ENCODE measurements around the gene MAFG.

Gene MAFG

DNA sequence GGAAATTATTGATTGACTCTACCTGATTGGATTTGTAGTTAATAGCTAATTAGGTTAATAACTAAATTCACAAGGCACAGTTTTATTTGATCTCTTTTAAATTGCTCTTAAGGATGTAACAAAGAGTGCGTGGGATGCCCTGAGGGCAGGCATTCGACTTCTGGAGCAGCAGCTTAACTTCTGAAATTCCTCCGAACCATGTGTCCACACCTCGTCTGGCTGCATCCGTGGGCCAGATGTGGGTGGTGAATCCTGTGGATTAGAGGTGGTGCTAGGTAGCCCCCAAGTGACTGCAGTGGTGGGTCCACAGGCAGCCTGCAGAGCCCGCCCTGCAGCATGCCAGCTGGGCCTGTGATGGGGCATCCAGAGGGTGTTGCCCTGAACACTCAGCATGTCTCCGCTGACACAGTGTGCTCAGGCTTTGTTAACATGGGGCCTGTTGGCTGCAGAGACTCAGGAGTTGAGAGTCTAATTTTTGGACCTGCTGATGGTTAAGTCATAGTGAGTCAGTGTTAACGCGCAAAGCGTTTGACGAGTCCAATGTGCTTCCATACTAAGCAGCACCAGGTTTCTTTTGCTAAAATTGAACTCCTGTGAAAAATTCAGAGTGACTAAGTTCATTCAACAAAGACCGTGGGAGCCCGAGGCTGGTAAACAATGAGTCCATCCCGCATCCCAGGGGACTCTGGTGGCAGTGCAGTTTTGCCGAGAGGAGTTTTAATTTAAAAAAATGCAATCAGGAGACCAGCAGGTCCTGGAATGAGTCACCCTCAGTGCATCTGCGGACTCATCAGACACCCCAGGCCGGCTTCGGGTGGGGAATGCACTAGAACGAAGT lies 29.3 kb downstream of the MAFG start:
- DNase-seq (ENCODE audit: low spot score) = peak; percentile 48

GRCh38 chr17:81895400-81895799 lies 32.1 kb downstream of the MAFG start:
- no peak for DNase-seq (ENCODE audit: low spot score)

DNA sequence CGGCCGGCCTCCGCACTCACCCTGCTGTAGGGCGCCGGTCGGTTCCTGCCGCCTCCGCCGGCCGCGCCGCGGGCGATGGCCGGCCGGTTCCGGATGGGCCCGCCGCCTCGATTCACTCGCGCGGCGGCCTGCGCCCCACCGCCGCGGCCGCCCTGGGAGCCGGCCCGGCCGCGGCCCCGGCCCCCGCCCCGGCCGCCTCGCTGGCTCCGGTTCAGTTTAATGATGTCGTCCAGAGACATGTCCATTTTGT lies 36.3 kb downstream of the MAFG start:
- no peak for DNase-seq (ENCODE audit: low spot score)

DNA sequence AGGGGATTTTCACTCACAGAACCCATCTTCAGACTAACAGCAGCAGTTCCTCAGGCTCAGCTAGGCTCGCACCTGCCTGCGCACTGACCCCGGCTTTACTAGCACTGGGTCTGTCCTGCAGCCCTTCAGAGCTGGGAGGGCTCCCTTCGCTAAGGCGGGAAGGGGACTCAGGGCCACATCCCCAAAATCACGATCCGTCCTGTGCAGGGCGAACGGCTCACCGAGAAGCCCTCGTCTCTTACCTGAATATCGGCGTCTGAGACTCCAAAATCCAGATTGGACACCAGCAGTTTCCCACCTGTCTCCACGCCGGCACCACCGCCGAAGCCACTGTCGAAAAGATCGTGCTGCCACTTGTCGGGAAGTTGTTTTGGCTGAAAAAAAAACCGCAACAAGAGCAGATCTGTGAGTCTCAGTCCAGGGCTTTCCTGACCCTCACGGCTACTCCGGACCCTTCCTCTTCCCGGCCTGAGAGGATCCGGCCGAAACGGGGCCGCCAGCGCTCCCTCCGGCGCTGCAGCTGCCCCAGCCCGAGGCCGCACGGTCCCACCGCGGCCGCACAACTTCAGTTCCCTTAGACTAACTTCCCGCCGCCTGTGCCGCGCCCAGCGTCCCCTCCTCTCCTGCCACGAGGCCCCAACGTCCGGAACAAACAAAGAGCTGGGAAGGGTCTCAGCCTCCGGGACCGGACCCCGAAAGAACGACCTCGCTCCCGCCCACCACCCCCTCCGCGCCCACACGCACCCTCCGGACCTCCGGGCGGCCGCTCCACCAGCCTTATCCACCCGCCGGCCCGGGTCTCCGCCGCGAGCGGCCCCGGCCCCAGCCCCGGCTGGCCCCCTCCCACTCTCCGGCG lies 36.9 kb downstream of the MAFG start:
- peak; percentile 1 for DNase-seq (ENCODE audit: low spot score)

DNA sequence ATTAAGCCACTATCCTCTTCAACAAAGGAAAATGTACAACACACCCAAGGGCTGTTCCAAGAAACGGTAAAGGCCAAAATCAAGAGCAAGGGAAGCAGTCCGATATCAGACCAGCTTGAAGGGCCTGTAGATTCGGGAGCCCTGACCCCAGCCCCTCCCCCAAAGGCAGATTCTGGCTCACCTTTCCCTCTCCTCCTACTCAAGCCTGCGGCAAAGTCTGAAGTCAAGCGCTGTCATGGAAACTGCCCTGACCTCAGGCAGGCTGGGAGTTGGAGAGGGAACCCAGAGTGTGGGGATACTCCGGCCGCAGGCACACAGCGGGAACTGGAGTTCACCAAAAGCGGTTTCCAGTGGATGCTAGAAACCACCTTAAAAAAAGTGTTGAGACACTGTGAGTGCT lies 37.9 kb downstream of the MAFG start:
- no peak for DNase-seq (ENCODE audit: low spot score)

GRCh38 chr17:81888988-81889595 lies 38.4 kb downstream of the MAFG start:
- peak; percentile 1 for DNase-seq (ENCODE audit: low spot score)

GRCh38 chr17:81888105-81888987 lies 39.2 kb downstream of the MAFG start:
- no peak for DNase-seq (ENCODE audit: low spot score)

DNA sequence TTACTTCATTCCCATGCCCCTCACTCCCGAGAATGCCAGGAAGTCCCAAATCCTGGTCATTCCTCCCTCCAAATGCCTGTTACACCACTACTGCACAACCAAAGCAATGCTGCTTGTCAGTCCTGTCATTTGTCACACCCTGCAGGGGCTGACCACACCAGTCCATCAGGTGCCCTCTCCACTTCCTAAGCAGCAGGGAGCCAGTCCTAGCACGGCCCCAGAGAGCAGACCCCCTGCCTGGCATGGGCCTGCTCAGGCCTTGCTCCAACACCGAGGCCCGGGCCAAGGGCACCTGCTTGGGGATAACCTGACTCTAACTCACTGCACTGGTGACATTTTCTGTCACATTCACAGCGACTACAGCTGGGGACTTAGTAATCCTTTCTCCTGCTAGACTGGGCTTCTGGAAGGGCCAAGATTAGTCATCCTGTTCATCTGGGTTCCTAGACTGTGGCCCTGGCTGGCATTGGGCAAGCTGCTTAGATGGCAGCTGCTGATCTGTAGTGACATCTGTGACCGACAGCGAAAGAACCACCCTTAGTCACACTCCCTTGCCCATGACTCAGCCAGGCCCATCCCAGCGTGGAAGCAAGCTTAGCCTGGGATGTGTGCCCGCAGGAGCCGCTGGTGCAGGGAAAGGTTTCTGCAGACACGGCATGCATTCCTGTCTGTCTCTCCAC lies 41.5 kb downstream of the MAFG start:
- DNase-seq (ENCODE audit: low spot score) = no peak

DNA sequence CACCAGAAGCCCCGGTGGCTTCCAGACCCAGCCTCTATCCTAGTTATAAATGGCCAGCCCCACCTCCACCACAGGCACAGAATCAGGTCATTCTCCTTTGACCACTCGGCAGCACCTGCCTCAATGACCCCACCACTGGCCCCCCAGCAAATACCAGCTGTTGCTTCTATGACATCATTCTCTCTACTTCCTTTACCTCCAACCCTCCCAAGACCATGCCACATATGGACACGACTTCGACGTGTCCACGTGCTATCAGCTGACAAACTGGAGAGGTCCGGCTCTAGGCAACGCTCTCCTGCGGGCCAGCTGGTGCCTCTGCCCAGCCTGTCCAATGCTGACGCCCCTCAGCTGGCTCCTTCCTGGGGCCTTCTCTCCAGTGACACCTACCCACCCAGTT lies 42.1 kb downstream of the MAFG start:
- DNase-seq (ENCODE audit: low spot score) = no peak

DNA sequence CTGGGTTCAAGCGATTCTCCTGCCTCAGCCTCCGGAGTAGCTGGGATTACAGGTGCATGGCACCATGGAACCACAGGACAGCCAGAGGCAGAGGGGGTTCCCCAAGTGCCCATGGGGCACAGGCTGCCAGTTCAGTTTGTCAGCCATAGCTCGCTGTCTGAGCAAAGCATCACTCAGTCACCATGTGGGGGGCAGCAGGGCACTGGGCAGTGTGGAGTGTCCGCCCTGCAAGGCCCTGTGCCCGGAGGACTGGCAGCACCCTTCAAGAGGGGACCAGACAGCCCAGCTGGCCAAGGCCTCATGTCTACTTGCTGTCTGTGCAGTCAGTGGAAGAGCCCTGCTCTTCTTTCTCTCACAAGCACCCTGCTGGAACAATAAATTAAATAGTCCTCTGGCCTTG lies 42.6 kb downstream of the MAFG start:
- DNase-seq (ENCODE audit: low spot score) = no peak

- DNase-seq (ENCODE audit: low spot score) = no peak
These were observed 43.0 kb downstream of the MAFG start for GRCh38 chr17:81884520-81884919.

GRCh38 chr17:81879121-81879520 lies 48.4 kb downstream of the MAFG start:
- no peak for DNase-seq (ENCODE audit: low spot score)

DNA sequence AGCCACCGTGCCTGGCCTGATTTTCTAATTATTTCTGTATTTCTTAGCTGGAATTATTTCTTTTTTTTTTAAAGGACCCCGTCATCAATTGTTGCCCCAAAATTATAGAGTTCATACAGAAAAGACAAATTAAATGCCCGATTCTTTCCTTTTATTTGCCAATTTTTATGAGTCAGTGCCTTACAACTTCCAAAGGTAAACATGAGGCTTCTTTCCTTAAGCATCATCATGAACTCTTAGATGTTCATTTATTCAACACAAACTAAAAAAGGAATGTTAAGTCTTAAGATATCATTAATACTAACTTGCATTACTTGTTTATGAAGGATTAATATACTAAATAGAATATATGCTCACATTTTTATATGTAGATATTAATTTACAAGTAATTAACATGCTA lies 49.2 kb downstream of the MAFG start:
- no peak for DNase-seq (ENCODE audit: low spot score)

GRCh38 chr17:81877569-81877968 lies 50.0 kb downstream of the MAFG start:
- DNase-seq (ENCODE audit: low spot score) = no peak

- peak; percentile 88 for DNase-seq (ENCODE audit: low spot score)
These were observed 55.9 kb downstream of the MAFG start for GRCh38 chr17:81871387-81872230.

GRCh38 chr17:81870981-81871386 lies 56.6 kb downstream of the MAFG start, which contains the start of gene ARHGDIA:
TSS of gene ARHGDIA (minus strand) at chr17:81871337. CDS start at chr17:81869930, 1,407 bp downstream.
- DNase-seq (ENCODE audit: low spot score) = no peak

DNA sequence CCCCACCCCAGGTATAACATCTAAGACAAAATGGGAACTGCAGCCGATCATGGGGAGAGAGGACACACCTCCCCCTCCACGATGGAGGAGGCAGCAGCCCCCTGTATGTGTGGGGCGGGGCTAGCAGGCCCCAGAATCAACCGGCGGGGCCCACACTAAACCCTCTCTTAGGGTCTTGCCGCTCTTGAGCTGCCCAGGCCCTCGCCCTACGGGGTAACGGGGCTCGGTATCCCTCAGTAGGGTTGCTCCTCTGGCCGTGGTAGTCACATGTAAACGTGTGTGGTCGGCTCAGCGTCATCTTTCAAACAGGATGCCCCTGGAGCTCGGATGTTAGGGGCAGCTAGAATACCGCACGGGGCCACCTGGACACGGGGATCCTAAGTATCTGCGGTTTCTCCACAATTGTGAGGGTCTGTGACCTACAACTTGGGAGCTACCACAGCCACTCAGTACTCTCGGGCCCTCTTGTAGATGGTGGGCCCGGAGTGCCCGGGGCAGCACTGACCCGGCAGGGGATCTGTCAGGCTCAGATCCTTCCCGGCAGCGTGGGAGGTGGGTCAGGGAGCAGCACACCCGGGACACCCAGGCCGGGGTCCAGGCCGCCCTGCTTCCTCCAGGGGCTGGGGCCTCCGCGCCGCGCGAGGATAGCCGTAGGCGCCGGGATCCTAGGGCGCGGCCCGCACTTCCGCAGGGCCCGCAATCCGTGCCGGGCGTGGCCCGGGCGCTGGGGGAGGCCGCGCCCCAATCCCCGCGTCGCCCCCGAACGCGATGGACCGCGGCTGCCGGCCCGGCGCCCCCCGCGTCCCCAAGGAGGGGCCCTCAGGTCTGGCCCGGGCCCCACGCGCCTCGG lies 57.2 kb downstream of the MAFG start:
- no peak for DNase-seq (ENCODE audit: low spot score)

GRCh38 chr17:81869221-81870130 lies 58.1 kb downstream of the MAFG start:
- no peak for DNase-seq (ENCODE audit: low spot score)

Measured in Ammon's horn (tissue), 1 donor.